Renal cortex interstitium (tissue), 11 donors: ENCODE results near the gene CELF1. TPM values are rescaled to one million over a fixed set of nuclear protein-coding genes. Genes with fewer than 3 reads are reported as not detected.

ENCODE experiments used
- DNase-seq, 11 donors: peaks; one replicate each; pipeline ENCODE4 v3.0.0-alpha.2; 2013; ENCODE audit warnings: low read depth in 9 of 11, low spot score in 4 of 11; ENCODE audit errors: extremely low read depth in 1 of 11
- polyA plus RNA-seq, 3 donors: library from polyadenylated mRNA; unstranded; fragments of 120-200 nt; gene quantifications; one replicate each; pipeline ENCODE4 v1.2.1, GENCODE V29; 2013; ENCODE audit not compliant: insufficient read length in 3 of 3

The CELF1 gene
- polyA plus RNA-seq, 3 donors: 108 to 126 (median 112) TPM

DNA sequence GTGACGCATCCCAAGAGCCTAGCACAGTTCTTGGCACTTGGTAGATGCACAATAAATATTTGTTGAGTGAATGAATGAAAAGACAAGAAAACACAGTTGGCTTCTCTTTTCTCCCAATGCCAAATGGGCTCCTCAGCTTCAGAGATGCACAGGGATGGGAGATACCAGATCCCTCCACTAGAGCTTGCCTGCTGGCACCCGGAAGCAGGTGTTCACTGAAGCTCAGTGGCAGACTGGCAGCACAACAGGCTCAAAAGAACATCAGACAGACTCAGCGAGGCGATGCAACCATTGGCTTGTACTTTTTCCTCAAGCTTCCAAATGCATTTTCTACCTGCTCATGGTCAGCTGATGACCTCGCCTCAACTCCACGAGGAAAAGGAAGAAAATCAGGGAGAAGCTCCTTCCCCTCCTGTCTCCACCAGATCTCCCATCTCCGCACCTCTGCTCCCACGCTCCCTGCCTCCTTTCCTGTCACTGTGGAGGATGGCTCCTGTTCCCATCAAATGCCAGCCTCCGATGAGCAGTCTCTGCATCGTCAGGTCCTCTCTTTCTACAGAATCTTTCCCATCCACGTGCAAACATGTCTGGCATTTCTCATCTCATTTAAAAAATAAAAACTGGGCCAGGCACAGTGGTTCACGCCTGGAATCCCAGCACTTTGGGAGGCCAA lies 109.8 kb downstream of the CELF1 start:
- DNase-seq: no peak

- no peak for DNase-seq
These were observed 110.4 kb downstream of the CELF1 start for GRCh38 chr11:47442514-47442913.

- no peak for DNase-seq
These were observed 111.5 kb downstream of the CELF1 start for GRCh38 chr11:47441421-47441820.

- no peak for DNase-seq
These were observed 112.9 kb downstream of the CELF1 start for GRCh38 chr11:47440054-47440476.

DNA sequence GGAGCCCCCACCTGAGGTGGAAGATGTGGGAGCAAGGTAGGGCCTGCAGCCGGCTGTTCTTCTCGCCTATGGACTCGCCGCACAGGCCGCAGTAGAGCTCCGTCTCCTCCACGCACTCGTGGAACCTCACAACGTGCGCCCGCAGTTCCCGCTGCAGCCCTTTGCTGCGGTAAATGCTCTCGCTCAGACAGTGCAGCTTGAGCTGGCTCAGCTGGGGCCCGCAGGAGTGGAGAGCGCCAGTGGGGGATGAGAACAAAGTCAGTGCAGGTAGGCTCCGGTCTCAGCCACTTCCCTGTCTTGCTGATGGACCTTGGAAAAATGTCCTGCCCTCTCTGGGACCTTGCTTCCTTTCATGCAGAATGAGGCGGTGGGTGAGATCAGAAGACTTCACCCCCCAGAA lies 114.2 kb downstream of the CELF1 start:
- no peak for DNase-seq

DNA sequence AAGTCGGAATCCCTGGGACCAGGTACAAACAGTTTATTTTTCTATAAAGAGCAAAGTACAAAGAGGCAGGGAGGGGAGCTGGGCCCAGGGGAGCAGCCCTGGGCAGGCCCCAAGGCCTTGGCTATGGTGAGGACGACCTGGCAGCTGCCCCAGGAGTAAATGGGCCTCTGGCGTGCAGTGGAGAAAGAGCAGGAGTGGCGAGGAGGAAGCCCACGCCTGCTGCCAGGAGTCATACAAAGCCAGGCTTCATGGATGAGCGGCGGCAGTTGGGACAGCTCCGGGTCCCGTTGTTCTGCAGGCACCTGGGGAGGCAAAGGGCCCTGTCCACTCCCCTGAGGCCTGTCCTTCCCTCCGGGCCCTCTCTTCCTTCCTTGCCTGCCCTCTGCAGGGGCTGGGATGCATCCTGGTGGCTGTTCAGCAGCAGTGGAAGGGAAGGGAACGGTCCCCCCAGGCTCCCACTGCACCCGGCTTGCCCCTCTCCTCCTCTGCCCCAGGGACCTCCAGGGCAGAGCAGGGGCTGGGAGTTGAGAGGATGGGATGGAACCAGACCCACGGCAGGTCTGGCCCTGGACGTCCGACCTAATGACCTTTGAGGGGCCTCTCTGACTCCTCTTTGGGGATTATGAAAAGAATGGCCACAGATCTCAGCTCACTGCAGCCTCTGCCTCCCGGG lies 115.0 kb downstream of the CELF1 start:
- no peak for DNase-seq

DNA sequence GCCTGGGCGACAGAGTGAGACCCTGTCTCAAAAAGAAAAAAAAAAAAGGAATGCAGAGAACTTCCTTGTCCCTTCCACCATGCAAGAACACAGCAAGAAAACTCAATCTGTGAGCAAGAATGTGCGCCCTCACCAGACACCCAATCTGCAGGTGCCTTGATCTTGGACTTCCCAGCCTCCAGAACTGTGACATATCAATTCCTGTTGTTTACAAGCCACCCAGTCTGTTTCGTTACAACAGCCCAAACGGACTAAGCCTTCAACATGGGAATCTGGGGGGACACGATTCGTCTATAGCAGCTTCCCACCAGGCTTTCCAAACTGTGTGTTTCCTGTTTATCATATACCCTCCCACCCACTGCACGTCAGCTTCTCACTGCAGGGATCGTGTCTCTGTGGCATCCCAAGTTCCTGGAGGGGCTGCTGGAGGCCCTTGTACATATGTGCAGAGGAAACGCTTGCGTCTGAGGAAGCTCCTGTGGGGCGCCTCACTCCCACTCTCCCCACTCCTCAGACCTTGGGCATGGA lies 115.7 kb downstream of the CELF1 start:
- DNase-seq: no peak

DNA sequence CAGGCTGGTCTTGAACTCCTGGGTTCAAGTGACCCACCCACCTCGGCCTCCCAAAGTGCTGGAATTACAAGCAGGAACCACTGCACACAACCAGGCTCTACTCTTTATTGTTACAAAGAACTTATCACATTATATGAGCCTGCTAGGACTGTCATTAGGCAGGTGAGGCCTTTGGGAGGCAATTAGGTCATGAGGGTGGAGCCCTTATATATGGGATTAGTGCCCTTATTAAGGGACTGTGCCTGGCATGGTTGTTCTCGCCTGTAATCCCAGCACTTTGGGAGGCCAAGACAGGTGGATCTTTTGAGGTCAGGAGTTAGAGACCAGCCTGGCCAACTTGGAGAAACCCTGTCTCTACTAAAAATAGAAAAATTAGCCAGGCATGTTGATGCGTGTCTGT lies 116.2 kb downstream of the CELF1 start:
- no peak for DNase-seq

DNA sequence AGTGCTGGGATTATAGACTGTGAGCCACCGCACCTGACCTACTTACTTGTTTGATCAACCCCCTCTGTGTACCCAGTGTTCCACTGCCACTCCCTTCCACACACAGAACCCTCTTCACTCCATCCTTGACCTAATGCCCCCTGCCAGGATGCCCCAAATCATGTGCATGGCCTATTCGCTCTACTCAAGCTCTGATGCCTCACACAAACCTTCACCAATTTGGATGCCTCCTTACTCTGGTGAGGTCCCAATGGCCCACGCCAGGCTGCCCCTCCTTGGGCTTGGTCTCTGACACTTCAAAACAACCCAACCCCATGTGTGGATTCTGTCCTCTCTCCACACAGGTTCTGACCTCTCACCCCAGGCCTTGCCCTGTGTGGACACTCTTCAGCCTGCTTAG lies 117.2 kb downstream of the CELF1 start:
- DNase-seq: no peak

DNA sequence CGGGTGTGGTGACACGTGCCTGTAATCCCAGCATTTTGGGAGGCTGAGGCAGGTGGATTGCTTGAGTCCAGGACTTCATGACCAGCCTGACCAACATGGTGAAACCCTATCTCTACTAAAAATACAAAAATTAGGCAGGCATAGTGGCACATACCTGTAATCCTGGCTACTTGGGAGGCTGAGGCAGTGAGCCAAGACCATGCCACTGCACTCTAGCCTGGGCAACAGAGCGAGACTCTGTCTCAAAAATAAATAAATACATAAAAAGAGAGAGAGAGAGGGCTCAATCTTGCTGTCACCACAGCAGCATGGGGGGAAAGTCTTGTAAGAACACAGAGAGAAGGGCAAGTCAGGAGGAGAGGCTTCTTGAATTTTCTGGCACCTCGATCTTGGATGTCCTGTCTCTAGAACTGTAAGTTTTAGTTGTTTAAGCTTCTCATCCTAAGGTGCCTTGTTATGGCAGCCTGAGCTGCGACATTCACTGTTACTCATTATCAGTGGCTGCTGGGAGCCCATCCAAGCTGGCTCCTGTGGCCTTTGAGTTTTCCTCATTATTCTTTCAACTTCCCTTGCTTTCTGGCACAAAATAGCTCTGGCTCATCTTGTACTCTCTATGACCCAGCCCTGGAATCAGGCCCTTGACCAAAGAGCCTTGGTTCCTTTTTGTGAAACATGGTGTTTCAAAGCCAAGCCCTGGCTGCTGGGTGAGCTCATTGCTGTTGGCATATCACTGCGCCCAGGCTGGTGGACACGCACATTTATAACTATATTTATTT lies 118.7 kb downstream of the CELF1 start:
- no peak for DNase-seq

- no peak for DNase-seq
These were observed 119.8 kb downstream of the CELF1 start for GRCh38 chr11:47433157-47433556.

DNA sequence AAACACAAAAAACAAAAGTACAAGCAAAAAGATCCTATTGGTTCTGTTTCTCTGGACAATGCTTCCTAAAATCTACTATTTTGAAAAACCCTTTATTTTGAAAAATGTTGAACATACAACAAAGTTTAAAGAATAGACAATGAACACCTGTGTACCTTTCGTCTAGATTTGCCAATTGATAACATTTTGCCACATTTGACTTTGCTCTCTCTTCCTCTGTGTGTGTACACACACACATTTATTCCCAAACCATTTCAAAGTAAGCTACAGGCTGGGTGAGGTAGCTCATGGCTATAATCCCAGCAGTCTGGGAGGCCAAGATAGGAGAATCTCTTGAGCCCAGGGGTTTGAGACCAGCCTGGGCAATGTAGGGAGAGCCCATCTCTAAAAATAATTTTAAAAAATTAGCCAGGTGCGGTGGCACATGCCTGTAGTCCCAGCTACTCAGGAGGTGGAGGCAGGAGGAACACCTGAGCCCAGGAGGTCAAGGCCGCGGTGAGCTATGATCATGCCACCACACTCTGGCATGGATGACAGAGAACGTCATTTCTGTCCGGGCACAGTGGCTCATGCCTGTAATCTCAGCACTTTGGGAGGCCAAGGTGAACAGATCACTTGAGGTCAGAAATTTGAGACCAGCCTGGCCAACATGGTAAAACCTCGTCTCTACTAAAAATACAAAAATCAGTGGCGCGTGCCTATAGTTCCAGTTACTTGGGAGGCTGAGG lies 121.4 kb downstream of the CELF1 start:
- DNase-seq: no peak

DNA sequence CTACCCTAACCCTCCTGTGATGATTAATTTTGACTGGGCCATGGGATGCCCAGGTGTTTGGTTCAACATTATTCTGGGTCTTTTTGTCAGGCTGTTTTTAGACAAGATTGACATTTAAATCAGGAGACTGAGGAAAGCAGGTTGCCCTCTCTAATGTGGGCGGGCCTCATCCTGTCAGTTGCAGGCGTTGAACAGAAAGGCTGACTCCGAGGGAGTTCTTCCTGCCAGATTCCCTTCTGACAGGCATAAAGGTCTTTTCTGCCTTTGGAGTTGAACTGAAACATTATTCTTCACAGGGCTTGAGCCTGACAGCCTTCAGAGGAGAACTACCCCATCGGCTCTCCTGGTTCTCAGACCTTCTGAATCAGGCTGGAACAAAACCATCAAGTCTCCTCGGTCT lies 122.4 kb downstream of the CELF1 start:
- no peak for DNase-seq

DNA sequence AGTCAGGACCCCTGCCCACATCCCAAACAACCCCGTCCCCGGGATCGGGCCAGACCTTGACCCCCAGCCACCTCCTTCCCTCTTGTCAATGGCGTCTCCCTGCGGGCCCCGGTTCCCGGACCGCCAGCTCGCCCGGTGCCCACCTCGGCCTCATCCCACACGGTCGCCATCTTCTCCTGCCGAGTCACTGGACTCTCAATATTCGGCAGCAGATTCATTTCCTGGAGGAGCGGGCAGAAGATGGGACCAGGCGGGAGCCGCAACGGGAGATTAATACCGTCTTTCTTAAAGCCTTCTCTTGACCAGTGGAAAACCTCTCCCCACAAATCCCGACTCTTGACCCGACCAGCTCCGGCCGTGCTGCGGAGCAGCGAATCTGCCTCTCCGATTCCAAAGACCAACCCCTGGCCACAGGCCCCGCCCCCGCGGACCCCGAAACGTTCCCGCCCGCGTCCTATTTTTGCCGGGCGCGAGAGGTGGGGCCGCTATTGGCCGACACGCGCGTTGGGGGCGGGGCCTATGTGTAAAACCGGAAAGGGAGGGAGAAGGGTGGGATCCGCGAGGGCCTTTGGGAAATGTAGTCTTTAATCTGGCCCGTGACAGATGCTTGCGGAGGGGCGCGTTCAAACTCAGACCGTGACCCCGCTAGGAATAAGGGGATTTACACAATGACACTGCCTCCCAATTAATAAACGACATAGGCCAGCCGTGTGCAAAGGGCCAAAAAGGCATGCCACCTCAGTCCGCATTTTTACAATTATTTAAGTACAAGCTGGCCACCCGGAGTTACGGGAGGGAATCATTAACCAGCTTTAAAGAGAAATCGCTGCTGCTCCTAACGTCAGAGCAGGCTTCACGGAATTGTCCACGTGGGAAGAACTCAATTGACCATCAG lies 126.6 kb downstream of the CELF1 start, which contains the start of gene PSMC3:
Gene PSMC3 (minus strand): TSS at position 378 of the 895 bp plus-strand sequence. CDS start 160 bp downstream, at position 218.
- peak; percentile 88 to 98 (median 96) for DNase-seq

DNA sequence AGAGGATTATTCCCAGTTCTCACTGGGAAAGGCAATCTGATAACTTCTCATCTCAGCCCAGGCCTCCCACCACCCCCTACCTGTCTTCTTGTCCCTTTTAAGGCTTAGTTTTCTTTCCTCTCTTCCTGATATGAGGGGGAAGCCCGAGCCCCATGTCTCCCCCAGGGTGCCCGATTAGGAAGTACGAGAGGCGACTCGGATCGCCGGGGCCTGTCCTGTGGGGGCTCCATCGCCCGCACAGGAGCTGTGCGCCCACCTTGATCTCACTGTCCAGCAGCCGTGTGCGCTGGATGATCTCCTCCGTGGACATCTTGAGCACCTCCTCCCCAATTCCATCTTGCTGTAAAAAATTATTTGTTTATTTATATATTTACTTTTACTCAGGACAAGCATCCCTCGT lies 127.3 kb downstream of the CELF1 start:
- no peak for DNase-seq

DNA sequence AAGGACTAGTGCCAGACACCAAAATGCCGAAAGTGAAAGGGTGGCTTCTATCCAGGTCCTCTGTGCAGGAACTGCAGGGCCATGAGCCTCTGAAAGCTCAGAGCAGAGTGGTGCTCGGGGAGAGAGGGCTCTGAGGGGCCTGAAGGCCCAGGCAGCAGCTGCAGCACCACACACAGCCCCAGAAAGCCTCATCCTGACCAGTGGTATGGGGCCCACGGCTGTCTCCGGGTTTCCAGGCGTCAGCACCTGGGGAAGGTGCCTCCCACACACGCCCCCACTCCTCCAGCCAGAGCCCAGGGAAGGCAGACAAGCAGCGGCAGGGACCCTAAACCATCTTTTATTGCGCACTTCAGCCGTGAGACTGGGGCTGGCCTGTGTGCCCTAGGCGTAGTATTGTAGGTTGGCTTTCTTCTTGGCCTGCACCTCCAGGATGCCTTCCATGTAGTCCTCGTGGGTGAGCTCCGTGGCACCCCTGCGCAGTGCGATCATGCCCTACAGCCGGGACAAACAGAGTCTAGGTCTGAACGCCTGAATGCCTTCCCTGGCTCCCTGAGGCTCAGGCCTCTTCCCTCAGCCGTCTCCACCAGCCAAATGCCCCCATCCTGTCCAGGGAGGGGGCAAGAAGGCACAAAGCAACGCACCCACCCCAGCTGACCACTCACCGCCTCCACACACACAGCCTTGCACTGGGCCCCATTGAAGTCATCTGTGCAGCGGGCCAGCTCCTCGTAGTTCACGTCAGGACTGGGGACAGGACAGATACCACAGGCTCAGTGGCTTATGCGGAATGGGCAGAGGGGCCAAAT lies 134.3 kb downstream of the CELF1 start:
- no peak for DNase-seq

DNA sequence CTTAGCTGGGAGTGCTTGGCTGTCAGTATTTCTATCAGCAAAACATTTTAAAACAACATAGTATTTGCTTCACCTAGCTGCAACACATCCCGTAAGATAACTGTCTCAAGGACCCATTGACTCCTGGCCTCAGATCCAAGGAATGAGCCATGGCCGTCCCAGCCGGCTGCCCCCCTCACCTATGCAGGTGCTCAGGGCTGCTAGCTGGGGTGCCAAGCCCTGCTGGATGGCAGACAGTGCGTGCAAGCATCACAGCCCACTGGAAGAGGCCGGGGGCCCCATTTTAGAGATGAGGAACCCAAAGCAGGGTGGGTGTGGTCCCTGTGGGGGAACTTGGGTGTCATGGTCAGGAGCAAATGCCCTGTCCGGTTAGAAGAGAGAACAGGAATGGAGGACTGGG lies 135.2 kb downstream of the CELF1 start:
- DNase-seq: no peak
